H9 (cell line): ENCODE measurements around the gene ATAD3B. TPM values are rescaled to one million over a fixed set of nuclear protein-coding genes. Genes with fewer than 3 reads are reported as not detected.

ENCODE experiments used
- DNase-seq: peaks from one replicate; pipeline ENCODE4 v3.0.0-alpha.2; 2017
- H2AFZ ChIP-seq: one replicate; pipeline ENCODE4 v1.6.1; 2013; ENCODE audit warnings: mild to moderate bottlenecking, low read length, control low read depth, moderate library complexity
- H2AK5ac ChIP-seq: 2 replicates; pipeline ENCODE4 v1.6.1; 2013; ENCODE audit warnings: low read length, control low read depth, mixed read lengths; ENCODE audit not compliant: insufficient read length
- H2BK120ac ChIP-seq: one replicate; pipeline ENCODE4 v1.6.1; 2013; ENCODE audit warnings: low read depth, mild to moderate bottlenecking, low read length, control low read depth, inconsistent platforms; ENCODE audit not compliant: poor library complexity, severe bottlenecking
- H2BK12ac ChIP-seq: 2 replicates; pipeline ENCODE4 v1.6.1; 2013; ENCODE audit warnings: low read length, control low read depth, mixed read lengths, low read depth; ENCODE audit not compliant: insufficient read length
- H2BK15ac ChIP-seq: 2 replicates; pipeline ENCODE4 v1.6.1; 2013; ENCODE audit warnings: low read depth, low read length, control low read depth
- H2BK20ac ChIP-seq: one replicate; pipeline ENCODE4 v1.6.1; 2013; ENCODE audit warnings: low read depth, mild to moderate bottlenecking, low read length, control low read depth, inconsistent platforms; ENCODE audit not compliant: poor library complexity, severe bottlenecking
- H2BK5ac ChIP-seq: 2 replicates; pipeline ENCODE4 v1.6.1; 2013; ENCODE audit warnings: low read length, control low read depth, mixed read lengths; ENCODE audit not compliant: insufficient read length
- H3K14ac ChIP-seq: 2 replicates; pipeline ENCODE4 v1.6.1; 2013; ENCODE audit warnings: low read length, control low read depth; ENCODE audit not compliant: insufficient read depth
- H3K18ac ChIP-seq: 2 replicates; pipeline ENCODE4 v1.6.1; 2013; ENCODE audit warnings: low read depth, mild to moderate bottlenecking, mixed read lengths, low read length, control low read depth; ENCODE audit not compliant: insufficient read length
- H3K23ac ChIP-seq: 2 replicates; pipeline ENCODE4 v1.6.1; 2013; ENCODE audit warnings: low read length, control low read depth, mixed read lengths, low read depth; ENCODE audit not compliant: insufficient read length
- H3K23me2 ChIP-seq: 2 replicates; pipeline ENCODE4 v1.6.1; 2013; ENCODE audit warnings: low read depth, mild to moderate bottlenecking, mixed read lengths, low read length, control low read depth; ENCODE audit not compliant: insufficient read length, poor library complexity, severe bottlenecking
- H3K27ac ChIP-seq: 2 replicates; pipeline ENCODE4 v1.5.1; 2013; ENCODE audit warnings: low read length, control low read depth, mixed read lengths, low read depth; ENCODE audit not compliant: insufficient read length
- H3K27me3 ChIP-seq: 2 replicates; pipeline ENCODE4 v1.6.1; 2013; ENCODE audit warnings: low read length, control low read depth, inconsistent platforms; ENCODE audit not compliant: insufficient read depth
- H3K4ac ChIP-seq: 2 replicates; pipeline ENCODE4 v1.6.1; 2013; ENCODE audit warnings: low read depth, mild to moderate bottlenecking, control low read depth, inconsistent platforms, low read length, moderate library complexity
- H3K4me1 ChIP-seq: 2 replicates; pipeline ENCODE4 v1.6.1; 2013; ENCODE audit warnings: low read length, control low read depth, inconsistent platforms; ENCODE audit not compliant: insufficient read depth
- H3K4me2 ChIP-seq: 2 replicates; pipeline ENCODE4 v1.6.1; 2013; ENCODE audit warnings: low read length, control low read depth, mixed read lengths; ENCODE audit not compliant: insufficient read length, insufficient read depth
- H3K56ac ChIP-seq: 2 replicates; pipeline ENCODE4 v1.6.1; 2013; ENCODE audit warnings: low read depth, mild to moderate bottlenecking, mixed read lengths, low read length, control low read depth; ENCODE audit not compliant: insufficient read length
- H3K79me1 ChIP-seq: 2 replicates; pipeline ENCODE4 v1.6.1; 2013; ENCODE audit warnings: low read depth, mild to moderate bottlenecking, moderate library complexity, low read length, control low read depth, inconsistent platforms; ENCODE audit not compliant: insufficient read depth, poor library complexity, severe bottlenecking
- H3K79me2 ChIP-seq: 2 replicates; pipeline ENCODE4 v1.6.1; 2013; ENCODE audit warnings: low read length, control low read depth, inconsistent platforms; ENCODE audit not compliant: insufficient read depth
- H3K9ac ChIP-seq: 2 replicates; pipeline ENCODE4 v1.6.1; 2013; ENCODE audit warnings: low read length, control low read depth, mixed read lengths; ENCODE audit not compliant: insufficient read length; ENCODE audit errors: extremely low read depth
- H3K9me3 ChIP-seq: one replicate; pipeline ENCODE4 v1.6.1; 2013; ENCODE audit warnings: low read depth, low read length, inconsistent platforms; ENCODE audit not compliant: control insufficient read depth
- H3T11ph ChIP-seq: one replicate; pipeline ENCODE4 v1.6.1; 2013; ENCODE audit warnings: mild to moderate bottlenecking, low read length, control low read depth, inconsistent platforms
- H4K20me1 ChIP-seq: one replicate; pipeline ENCODE4 v1.6.1; 2013; ENCODE audit not compliant: control insufficient read depth, insufficient read length, insufficient read depth
- H4K5ac ChIP-seq: 2 replicates; pipeline ENCODE4 v1.6.1; 2013; ENCODE audit warnings: low read depth, mild to moderate bottlenecking, mixed read lengths, low read length, control low read depth; ENCODE audit not compliant: insufficient read length
- H4K8ac ChIP-seq: replicated peaks from 2 replicates; pipeline ENCODE4 v1.6.1; 2013; ENCODE audit warnings: low read length, control low read depth, mixed read lengths, low read depth; ENCODE audit not compliant: insufficient read length
- H4K91ac ChIP-seq: 2 replicates; pipeline ENCODE4 v1.6.1; 2013; ENCODE audit warnings: low read depth, mild to moderate bottlenecking, moderate library complexity, mixed read lengths, low read length, control low read depth; ENCODE audit not compliant: insufficient read length
- H3K27ac Mint-ChIP-seq, 3 experiments: 2 replicates in 2 of 3; 3 replicates in 1 of 3; pipeline ENCODE4 v1.8.0; 2020 to 2021; ENCODE audit warnings: mixed read lengths in 3 of 3, mild to moderate bottlenecking in 1 of 3, moderate library complexity in 1 of 3
- H3K27me3 Mint-ChIP-seq: 2 replicates; pipeline ENCODE4 v1.8.0; 2021; ENCODE audit warnings: low read depth, mild to moderate bottlenecking, moderate library complexity, mixed read lengths
- H3K36me3 Mint-ChIP-seq, 3 experiments: 2 replicates in 2 of 3; 3 replicates in 1 of 3; pipeline ENCODE4 v1.8.0; 2020 to 2021; ENCODE audit warnings: low read depth in 3 of 3, mixed read lengths in 3 of 3; ENCODE audit not compliant: insufficient read depth in 1 of 3
- H3K4me1 Mint-ChIP-seq, 2 experiments: 2 replicates each; pipeline ENCODE4 v1.8.0; 2020; ENCODE audit warnings: mixed read lengths in 2 of 2
- H3K4me3 Mint-ChIP-seq, 2 experiments: 2 replicates in 1 of 2; 3 replicates in 1 of 2; pipeline ENCODE4 v1.8.0; 2020 to 2021; ENCODE audit warnings: mild to moderate bottlenecking in 2 of 2, mixed read lengths in 2 of 2, moderate library complexity in 1 of 2
- H3K9me3 Mint-ChIP-seq, 2 experiments: 2 replicates in 1 of 2; 3 replicates in 1 of 2; pipeline ENCODE4 v1.8.0; 2020; ENCODE audit warnings: mild to moderate bottlenecking in 2 of 2, mixed read lengths in 2 of 2, moderate library complexity in 1 of 2
- CTCF ChIP-seq: fragments of 200-600 bp; sonication (generic); conservative IDR thresholded peaks from 3 replicates; pipeline ENCODE4 v1.8.0; 2021; ENCODE audit warnings: antibody characterized with exemption, mild to moderate bottlenecking
- WGBS: extraction: QIAGEN DNeasy Blood & Tissue Kit; methylation state at CpG from one replicate; pipeline ENCODE4 v1.1.7; 2013; ENCODE audit warnings: missing lambda C conversion rate, low lambda C conversion rate, mixed read lengths; ENCODE audit not compliant: insufficient read length; ENCODE audit errors: extremely low coverage; 5-methylcytosine and 5-hydroxymethylcytosine counted together
- total RNA-seq: library from RNA; stranded (reverse); gene quantifications from 2 replicates; pipeline ENCODE4 v1.2.1, GENCODE V29; 2021

The ATAD3B gene
- total RNA-seq, 1 experiment from 2014 or later: 78.6 TPM

DNA sequence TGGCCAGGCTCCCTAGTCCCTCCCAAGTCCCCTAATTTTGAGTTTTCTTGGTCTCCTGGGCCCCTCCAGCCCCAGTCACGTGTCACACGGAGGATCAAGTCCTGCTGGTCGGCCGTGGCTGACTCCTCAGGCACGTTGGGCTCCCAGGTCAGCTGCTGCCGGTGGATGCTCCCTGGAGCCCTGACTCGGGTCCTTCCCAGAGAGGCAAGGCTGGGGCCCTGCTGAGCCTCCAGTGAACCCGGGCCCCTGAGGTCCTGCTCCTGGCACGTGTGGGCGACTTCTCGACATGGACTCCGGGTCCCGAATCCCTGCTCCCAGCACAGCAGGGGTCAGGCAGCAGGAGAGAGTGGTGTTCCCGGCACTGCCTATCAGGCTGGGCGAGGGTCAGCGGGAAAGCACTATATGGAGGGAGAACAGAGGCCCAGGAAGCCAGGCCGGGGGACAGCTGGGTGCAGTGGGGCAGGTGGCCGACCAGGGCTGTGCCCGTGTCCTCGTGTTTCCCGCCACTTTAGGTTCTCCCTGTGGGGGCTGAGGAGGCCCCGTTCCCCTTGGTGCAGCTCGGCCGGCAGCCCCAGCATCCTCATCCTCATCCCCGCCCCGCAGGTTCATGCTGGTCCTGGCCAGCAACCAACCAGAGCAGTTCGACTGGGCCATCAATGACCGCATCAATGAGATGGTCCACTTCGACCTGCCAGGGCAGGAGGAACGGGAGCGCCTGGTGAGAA, 55.7 kb downstream of the ATAD3B start:
- no peak overlapping the region for H2AFZ ChIP-seq
- TF ChIP-seq CTCF: no peak
- Mint-ChIP-seq H3K27ac (no peak overlapping the region), H3K4me3 (no peak overlapping the region), H3K4me1 (no peaks in the 10 kb centered on the region), H3K36me3 (peaks cover 32 to 59% (median 51%) of the 10 kb centered on the region in 3 experiments), H3K9me3 (peaks cover 7 to 8% of the 10 kb centered on the region in 2 experiments; a peak in 4 of 5 replicates), H3K27me3 (no peaks in the 10 kb centered on the region)
- no peak overlapping the region for H4K8ac ChIP-seq
- no peak overlapping the region for H4K5ac ChIP-seq
- H2AK5ac ChIP-seq: no peak overlapping the region
- no peaks in the 10 kb centered on the region for H3K4me1 ChIP-seq
- H3K79me1 ChIP-seq: no peaks in the 10 kb centered on the region
- no CpG with 5 or more reads among the region's 31 CpGs for WGBS
- H3K56ac ChIP-seq: no peak overlapping the region
- no peaks in the 10 kb centered on the region for H3K79me2 ChIP-seq
- H3K4ac ChIP-seq: no peak overlapping the region
- no peak overlapping the region for H2BK20ac ChIP-seq
- no peaks in the 10 kb centered on the region for H3K27me3 ChIP-seq
- no peak for DNase-seq
- no peak overlapping the region for H3K18ac ChIP-seq
- no peaks in the 10 kb centered on the region for H3K23me2 ChIP-seq
- no peak overlapping the region for H3T11ph ChIP-seq
- H3K14ac ChIP-seq: no peak overlapping the region
- H3K9ac ChIP-seq: no peak overlapping the region
- H4K91ac ChIP-seq: no peak overlapping the region
- no peak overlapping the region for H2BK5ac ChIP-seq
- H4K20me1 ChIP-seq: no peaks in the 10 kb centered on the region
- H3K9me3 ChIP-seq: no peaks in the 10 kb centered on the region
- no peak overlapping the region for H2BK12ac ChIP-seq
- H2BK15ac ChIP-seq: no peak overlapping the region
- no peak overlapping the region for H2BK120ac ChIP-seq
- no peak overlapping the region for H3K4me2 ChIP-seq
- no peak overlapping the region for H3K27ac ChIP-seq
- H3K23ac ChIP-seq: no peak overlapping the region
